Tibial nerve (tissue), 4 donors: ENCODE results near the gene THEM5.

Source experiments
- CTCF ChIP-seq, 5 experiments: fragments of 200-600 bp in 3 of 5; fragments of 450-650 bp in 2 of 5; sonication (generic) in 3 of 5; IDR thresholded peaks; one replicate each; pipeline ENCODE4 v1.5.1; 2016 to 2019; ENCODE audit warnings: antibody characterized with exemption in 5 of 5, mild to moderate bottlenecking in 3 of 5, moderate library complexity in 2 of 5
- EP300 ChIP-seq, 2 donors: sonication (generic); formaldehyde crosslinking; IDR thresholded peaks; one replicate each; pipeline ENCODE4 v1.6.1; 2017; ENCODE audit warnings: antibody characterized with exemption in 2 of 2, mild to moderate bottlenecking in 1 of 2
- POLR2A ChIP-seq, 2 donors: fragments of 450-650 bp; IDR thresholded peaks; one replicate each; pipeline ENCODE4 v1.6.1; 2017; ENCODE audit warnings: antibody characterized with exemption in 2 of 2, mild to moderate bottlenecking in 2 of 2, moderate library complexity in 2 of 2

- no peak for TF ChIP-seq CTCF (IDR thresholded peaks at IDR 0.05)
- no peak for TF ChIP-seq POLR2A (IDR thresholded peaks at IDR 0.05)
- no peak for TF ChIP-seq EP300 (IDR thresholded peaks at IDR 0.05)
Measured at GRCh38 chr1:151830055-151830454, 23.5 kb downstream of the THEM5 start.
